ENCODE measurements around the gene BLMH.
"Not testable (repeated sequence)": the region's sequence is repeated elsewhere in the genome, so short reads cannot be mapped to it uniquely, and the experiment has no call there.

BLMH gene

GRCh38 chr17:30244853-30245385, 46.8 kb downstream of the BLMH start:
- no peak for DNase-seq

DNA sequence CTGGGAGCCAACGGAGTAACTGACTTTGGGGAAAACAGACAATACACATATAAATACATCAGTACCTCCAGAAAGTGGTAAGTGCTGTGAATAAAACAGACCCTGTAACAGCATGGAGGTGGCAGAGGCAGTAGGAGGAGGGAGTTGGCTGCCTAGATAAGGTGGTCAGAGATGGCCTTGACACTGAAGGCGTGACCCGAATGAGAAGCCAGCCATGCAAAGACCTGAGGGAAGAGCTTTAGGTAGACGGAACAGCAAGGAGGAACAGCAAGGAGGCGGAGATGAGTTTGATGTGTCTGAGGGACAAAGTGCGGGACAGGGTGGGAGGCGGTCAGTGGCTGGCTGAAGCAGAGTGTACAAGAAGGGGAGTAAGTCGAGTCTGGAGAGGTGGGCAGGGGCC, 48.2 kb downstream of the BLMH start:
- DNase-seq: no peak

- DNase-seq: no peak
Measured at GRCh38 chr17:30243002-30243401, 48.7 kb downstream of the BLMH start.

- no peak for DNase-seq
Measured at GRCh38 chr17:30241051-30241450, 50.7 kb downstream of the BLMH start.

- no peak for DNase-seq
Measured at GRCh38 chr17:30240177-30240576, 51.6 kb downstream of the BLMH start.

DNA sequence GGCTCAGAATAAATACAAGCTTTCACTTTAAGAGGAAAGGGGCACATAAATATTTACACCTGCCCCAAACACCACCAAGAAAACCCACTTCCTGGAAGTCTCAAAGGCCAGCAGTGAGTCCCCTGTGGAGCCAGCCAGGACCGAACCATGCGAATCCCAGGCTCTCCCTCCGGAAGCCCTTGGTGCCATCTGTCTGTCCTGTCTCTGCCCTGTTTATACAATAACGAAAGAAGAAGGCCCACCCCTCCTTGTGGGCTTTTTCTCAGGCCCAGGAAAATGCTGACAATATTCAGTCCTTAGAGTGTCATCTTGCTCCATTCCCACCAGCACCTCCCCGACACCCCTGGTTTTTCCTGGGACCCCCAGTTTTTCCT, 52.7 kb downstream of the BLMH start:
- DNase-seq: no peak

GRCh38 chr17:30238387-30239088, 53.2 kb downstream of the BLMH start:
- no peak for DNase-seq

DNA sequence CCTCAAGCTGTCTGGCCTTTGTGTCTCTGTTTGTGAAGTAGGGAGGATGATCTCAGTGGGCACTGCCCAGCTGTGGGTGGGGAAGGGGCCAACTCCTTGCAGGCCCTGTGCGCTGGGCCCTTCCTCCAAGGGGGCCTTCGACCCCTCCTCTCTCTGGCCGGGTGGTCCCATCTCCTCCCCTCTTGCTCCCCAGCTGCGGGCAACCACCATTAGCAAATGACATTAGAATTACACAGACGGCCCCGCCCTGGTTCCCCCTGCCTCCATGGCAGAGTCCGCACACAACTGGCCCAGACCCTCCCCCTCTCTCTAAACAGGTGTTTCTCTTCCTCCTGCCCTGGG, 53.8 kb downstream of the BLMH start:
- DNase-seq: no peak

DNA sequence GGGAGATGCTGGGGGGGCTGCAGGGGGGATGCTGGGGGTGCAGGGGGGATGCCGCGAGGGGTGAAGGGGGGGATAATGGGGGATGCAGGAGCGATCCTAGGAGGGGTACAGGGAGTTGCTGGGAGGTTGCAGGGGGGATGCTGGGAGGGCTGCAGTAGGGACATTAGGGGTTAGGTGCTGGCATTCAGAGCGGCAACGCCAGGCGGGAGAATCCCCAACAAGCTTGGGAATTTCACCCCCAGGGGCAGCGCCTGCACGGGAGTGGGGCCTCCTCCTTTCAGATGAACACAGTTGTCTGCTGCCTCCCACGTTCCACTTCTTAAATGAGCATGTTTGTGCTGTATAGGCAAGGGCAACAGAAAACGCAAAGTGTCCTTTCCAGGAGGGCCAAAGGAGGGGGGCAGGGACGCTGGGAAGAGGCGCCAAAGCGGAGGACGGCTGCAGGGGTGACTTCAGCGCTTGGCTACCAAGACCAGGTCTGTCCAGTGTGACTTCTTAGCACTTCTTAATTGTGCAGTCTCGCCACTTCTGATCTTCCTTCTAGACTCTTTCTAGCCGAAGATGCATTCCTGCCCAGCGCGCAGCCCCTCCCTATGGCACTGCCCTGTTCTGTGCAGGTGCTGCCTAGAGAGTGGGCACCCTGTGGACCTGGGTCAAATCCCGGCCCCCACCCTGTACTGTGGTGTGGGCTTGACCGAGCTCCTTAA, 54.3 kb downstream of the BLMH start:
- DNase-seq: no peak

DNA sequence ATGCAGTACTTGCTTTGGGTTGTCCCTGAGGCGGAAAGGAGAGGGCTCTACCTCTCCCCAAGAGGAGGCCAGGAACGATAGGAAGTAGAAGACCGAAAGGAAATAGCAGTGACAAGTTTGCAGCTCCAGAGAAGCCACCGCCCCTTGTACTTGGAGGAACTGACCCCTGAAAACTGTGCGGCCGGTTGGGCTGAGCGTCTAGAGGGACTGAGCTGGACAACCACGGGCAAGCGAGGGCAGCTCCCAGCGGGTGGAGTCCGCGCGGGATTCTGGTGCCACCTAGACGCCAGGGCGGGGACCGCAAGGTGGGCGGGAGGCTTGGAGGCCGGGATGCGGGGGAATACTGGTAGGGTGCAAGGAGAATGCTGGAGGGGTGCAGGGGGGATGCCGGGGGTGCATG, 55.0 kb downstream of the BLMH start:
- no peak for DNase-seq

DNA sequence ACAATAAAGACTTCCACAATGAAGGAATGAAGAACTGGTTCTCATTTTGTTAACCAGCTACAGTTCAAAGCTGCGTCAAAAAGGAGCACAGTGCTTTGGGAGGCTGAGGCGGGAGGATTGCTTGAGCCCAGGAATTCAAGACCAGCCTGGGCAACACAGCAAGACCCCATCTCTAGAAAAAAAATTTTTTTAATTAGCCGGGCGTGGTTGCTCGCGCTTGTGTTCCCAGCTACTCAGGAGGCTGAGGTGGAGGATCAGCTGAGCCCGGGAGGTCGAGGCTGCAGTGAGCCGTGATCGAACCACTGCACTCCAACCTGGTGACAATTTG, 55.5 kb downstream of the BLMH start:
- no peak for DNase-seq

DNA sequence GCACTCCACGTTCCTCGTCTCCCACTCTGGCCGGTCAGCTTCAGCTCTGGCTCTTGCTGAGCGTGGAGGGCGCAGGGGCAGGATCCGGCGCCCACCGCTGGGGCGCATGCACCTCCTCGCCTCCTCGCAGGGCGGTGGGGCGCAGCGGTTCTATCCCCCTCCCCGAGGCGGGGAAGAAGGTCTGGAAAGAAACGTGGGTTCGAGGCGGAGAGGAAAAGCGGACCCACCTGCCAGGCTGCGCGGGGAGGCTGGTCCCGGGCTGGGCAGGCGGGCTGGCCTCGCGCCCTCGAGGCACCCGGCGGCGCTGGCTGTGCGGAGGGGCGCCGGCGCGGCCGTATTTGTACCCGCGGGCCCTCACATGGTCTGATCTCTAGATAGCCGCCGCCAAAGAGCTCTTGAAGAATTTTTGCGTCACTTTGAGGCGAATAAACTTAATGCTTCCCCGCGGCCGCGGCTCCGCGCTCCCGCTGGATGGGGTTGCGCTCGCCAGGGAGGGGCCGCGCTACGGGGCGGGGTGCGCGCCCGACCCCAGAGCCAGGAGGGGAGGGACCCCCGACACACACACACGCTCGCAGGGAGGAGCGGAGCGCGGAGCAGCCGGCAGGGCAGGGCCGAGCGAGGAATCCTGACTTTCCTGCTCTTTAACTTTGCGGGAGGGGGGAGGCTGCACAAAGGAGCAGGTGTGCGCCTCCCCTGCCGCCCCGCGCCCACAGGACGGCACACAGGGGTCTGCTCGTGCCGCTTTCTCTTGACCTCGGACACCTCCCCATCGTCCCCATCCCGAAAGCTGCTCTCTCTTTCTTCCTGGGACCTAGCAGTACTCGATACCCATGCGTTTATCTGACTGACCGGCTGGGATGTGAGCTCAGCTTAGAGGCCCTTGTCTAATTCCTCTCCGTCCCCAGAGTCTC, 56.1 kb downstream of the BLMH start, which contains the start of gene SLC6A4:
SLC6A4 (minus strand) TSS at position 312 of the 911 bp plus-strand sequence. CDS start 13,739 bp downstream, outside the sequence.
- no peak for DNase-seq

- DNase-seq: no peak
Measured at GRCh38 chr17:30234964-30235363, 56.8 kb downstream of the BLMH start.

DNA sequence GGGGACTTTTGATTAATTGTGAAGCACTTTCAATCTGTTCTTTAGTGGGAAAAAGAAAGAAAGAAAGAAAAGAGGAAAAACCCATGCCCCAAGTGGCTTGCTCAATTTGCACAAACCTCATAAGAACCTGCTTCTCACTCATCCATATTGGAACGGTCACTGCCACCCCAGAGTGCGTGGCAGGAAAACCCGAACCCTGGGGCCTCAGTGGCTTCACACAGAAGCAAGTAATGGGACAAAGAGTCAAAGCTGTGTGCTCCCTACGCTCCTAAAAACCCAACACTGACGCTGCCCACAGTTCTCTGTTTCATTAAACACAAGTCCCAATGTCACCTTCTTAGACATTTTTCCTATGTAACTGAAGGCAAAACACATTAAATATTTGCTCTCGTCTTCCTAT, 57.4 kb downstream of the BLMH start:
- no peak for DNase-seq

DNA sequence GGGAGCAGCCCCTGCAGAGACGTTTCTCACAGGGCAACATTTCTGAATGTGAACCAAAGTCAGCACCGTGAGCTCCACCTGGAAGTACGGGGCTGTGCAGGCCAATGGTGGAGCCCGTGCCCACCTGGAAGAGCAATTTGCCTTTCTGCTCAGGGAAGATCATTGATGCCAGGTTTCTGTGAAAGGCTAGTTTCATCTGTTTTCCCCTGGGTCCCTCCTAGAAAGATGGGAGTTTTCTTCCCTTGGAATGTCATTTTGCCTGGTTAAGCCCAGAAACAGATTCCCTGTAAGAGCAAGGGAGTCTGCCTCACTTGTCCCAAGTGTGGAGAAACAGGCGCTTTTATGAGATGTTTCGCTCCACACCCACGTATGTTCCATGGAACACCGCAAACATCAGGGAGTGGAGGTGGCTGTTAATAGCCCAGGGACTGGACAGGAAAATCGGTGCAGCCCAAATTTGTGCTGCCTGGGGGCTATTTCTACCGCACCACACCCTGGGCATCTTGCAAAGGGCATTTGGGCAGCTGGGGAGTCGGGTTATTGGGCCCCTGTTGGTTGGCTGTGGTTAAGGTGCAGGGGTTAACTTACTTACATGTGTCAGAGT, 58.8 kb downstream of the BLMH start:
- DNase-seq: no peak

- no peak for DNase-seq
Measured at GRCh38 chr17:30232015-30232823, 59.5 kb downstream of the BLMH start.

DNA sequence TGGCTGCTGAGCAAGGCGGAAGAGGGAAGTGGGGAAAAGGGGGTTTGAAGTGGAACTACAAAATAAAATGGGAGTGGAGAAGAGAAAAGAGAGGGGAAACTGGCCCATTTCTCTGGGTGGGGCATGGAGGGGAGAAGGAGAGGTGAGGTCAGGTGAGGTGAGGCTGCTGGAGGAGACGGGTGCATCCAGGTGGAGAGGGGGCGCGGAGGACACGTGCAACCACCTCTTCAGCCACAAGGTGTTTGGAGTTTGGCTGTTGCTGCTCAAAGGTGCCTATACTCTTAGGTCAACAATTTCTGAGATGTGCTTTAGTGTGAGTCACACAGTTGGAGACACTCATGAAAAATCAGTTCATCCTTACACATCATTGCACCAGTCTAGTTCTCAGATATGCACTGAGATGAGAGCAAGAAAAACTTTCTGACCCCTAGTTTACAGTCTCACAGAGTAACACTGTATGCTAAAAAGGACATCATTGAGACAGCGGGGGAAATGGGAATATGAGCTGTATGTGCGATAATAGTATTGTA, 61.1 kb downstream of the BLMH start:
- DNase-seq: no peak

DNA sequence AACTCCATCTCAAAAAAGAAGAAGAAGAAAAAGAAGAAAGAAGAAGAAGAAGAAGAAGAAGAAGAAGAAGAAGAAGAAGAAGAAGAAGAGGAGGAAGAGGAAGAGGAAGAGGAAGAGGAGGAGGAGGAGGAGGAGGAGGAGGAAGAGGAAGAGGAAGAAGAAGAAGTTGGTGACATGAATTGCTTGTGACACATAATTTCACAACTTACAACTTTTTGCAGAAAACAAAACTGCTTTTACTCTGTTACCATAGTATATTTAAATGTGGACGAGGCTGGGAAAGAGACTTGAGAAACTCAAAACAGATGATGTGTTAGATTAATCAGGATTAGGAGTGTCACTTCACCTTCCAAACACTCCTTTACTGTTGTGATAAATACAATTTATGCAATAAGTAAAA, 61.7 kb downstream of the BLMH start:
- DNase-seq: not testable (repeated sequence)

DNA sequence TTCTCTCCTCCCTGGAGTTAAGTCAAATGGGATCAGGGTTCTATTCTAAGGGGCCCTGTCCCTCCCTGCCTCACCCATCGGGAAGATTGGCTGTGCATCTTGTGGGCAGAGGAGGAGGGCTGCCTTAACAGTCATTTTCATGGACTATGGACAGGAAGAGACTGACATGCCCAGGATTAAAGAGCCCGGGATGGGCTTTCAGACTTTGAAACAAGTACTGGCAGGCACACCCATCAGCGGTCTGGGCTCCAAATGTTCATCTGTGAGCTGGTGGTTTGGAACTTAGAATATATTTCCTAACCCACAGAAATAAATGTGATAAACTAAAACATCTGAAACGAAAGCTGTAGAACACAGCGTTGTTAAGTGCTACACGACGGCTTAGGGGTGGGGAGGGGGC, 62.7 kb downstream of the BLMH start:
- no peak for DNase-seq

DNA sequence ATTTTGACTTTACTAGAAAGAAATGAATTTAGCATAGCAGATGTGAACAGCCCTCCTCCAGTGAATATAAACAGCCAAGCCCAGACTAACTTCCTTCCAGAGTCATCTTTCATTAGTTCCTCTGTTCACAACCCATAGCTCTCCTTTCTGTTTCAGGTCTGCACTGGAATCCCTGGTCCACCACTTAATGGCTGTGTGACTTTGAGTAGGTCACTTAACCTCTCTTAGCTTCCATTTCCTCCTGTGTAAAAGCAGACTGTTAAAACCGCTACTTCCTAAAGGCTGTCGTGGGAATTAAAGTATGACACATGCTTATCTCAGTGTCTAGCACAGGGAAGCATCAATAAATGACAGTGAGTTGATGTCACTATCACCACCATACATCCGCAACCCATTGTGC, 63.7 kb downstream of the BLMH start:
- no peak for DNase-seq

- no peak for DNase-seq
Measured at GRCh38 chr17:30226878-30227277, 64.9 kb downstream of the BLMH start.

GRCh38 chr17:30225919-30226553, 65.7 kb downstream of the BLMH start:
- no peak for DNase-seq

Data from NK-92 treated with Interleukin-12 subunit alpha and Interleukin-12 subunit beta, amount 100 ng/mL, for 24 hours (cell line).